Fibroblast of villous mesenchyme (primary cell): Measurements from ENCODE around the gene CCDC63. TPM values are rescaled to one million over a fixed set of nuclear protein-coding genes. Genes with fewer than 3 reads are reported as not detected.
"Not testable (repeated sequence)": the region's sequence is repeated elsewhere in the genome, so short reads cannot be mapped to it uniquely, and the experiment has no call there.

ENCODE experiments used
- DNase-seq: peaks from one replicate; pipeline ENCODE4 v3.0.0-alpha.2; 2010; ENCODE audit warnings: low read depth
- H3K4me3 ChIP-seq: 2 replicates; pipeline ENCODE4 v1.5.1; 2011; ENCODE audit warnings: low read depth, mild to moderate bottlenecking, low read length
- CTCF ChIP-seq: IDR thresholded peaks from 2 replicates; pipeline ENCODE4 v1.5.1; 2012; ENCODE audit warnings: low read depth, mild to moderate bottlenecking, low read length; ENCODE audit not compliant: insufficient read depth
- total RNA-seq: library from RNA; depleted of rRNA; stranded (reverse); fragments of >200 nt; gene quantifications from 2 replicates; pipeline ENCODE4 v1.2.3, GENCODE V29; 2012

CCDC63 gene
- total RNA-seq, 1 donor = not detected

GRCh38 chr12:110849748-110850403, 3.1 kb downstream of the CCDC63 start:
- TF ChIP-seq CTCF = no peak
- no peak overlapping the region for H3K4me3 ChIP-seq
- no peak for DNase-seq

GRCh38 chr12:110850762-110851161, 4.0 kb downstream of the CCDC63 start:
- H3K4me3 ChIP-seq = no peak overlapping the region
- TF ChIP-seq CTCF = no peak
- DNase-seq = no peak

- TF ChIP-seq CTCF = no peak
- DNase-seq = no peak
Measured at GRCh38 chr12:110853836-110854235, 7.0 kb downstream of the CCDC63 start.

GRCh38 chr12:110856542-110856941, 9.8 kb downstream of the CCDC63 start:
- TF ChIP-seq CTCF = no peak
- no peak for DNase-seq
- no peak overlapping the region for H3K4me3 ChIP-seq

More at GRCh38 chr12:110853836-110854235, 7.0 kb downstream of the CCDC63 start:
- H3K4me3 ChIP-seq = no peak overlapping the region

GRCh38 chr12:110857528-110857927, 10.7 kb downstream of the CCDC63 start:
- H3K4me3 ChIP-seq = no peak overlapping the region
- no peak for DNase-seq
- TF ChIP-seq CTCF = no peak

GRCh38 chr12:110857954-110858353, 11.2 kb downstream of the CCDC63 start:
- not testable (repeated sequence) for H3K4me3 ChIP-seq, DNase-seq

GRCh38 chr12:110858848-110859247, 12.1 kb downstream of the CCDC63 start:
- no peak overlapping the region for H3K4me3 ChIP-seq
- no peak for TF ChIP-seq CTCF
- no peak for DNase-seq
